HG02885 (cell line): ENCODE measurements around the gene GALNT7.

ENCODE experiments used
- ATAC-seq: cut with Tn5 transposase; IDR thresholded peaks from one replicate; pipeline ENCODE4 v1.9.1; 2021; ENCODE audit warnings: mild to moderate bottlenecking; ENCODE audit not compliant: unreplicated experiment, poor library complexity

Gene GALNT7

DNA sequence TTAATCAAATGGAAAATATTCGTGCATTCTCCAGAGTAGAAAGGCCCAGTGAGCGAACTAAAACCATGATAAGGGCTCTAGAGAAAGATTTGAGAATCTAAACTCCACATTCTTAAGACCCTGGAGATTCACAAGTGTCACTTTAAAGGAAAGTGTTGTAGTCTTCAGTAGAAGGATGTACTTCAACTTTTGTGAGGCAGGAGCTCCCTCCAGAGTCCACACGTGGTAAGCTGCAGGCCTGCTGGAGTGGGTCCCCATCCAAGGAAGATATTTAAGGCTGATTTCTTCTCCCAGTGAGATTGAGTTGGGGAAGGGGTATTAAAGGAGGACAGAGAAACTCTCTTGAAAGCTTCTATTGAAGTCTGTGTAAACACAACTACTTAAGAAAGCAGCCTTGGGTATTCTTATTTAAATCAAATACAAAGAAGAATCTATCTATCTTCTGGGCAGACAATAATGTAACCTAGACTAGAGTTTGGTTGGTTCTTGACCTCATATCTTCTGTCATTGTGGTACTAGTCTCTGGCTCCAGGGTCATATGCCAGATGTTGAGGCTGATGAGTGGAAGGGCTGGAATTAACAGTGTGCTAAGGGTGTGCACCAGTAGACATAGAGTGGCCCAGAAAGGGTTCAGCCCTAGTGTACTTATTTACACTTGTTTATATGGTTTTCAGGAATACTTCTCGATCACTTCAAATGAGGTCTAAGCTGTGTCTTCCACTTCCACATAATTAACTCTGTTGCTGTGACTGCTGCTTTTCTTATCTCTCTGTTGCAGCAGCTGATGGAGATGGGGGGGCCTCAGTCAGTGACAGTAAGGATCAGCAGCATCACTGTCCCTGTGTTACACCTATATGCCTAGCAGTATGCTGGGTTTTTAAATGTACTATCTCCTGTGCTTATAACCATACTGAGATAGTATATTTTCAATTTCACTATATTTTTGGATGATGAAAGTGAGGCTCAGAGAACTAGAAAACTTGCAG, 89.4 kb downstream of the GALNT7 start:
- ATAC-seq, result peak; percentile 94

DNA sequence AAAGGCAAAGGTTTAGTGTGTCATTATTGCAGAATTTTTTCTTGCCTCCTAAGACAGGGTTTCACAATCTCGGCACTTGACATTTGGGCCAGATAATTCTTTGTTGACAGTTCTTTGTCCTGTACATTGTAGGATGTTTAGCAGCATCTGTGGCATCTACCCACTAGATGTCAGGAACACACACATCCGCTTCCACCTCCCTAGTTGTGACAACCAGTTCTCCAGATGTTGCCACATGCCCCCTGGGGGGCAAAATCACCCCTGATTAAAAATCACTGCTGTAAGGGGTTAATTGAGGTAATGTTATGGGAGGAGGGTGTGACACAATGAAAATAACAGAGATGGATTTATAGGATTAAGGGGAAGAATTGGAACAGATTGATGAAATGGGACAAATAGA, 90.3 kb downstream of the GALNT7 start:
- ATAC-seq, result no peak

DNA sequence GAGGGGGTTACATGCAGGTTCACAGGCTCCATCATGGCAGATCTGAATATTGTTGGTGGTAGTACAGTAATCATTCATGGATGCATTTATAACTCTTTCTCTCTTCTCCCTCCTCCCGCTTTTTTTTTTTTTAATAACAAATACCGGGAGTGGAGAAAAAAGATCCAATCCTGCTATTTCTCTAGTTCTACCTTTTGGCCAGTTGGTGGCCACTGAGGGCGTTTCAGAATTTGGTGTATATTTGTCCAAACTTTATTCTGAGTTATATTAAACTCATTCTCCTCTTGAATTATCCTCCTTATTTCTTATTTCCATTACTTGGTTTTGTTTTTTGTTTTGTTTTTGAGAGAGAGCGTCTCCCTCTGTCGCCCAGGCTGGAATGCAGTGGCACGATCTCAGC, 90.7 kb downstream of the GALNT7 start:
- no peak for ATAC-seq

- no peak for ATAC-seq
Measured at GRCh38 chr4:173261052-173261451, 92.4 kb downstream of the GALNT7 start.

GRCh38 chr4:173262375-173262774, 93.8 kb downstream of the GALNT7 start:
- ATAC-seq, result no peak

DNA sequence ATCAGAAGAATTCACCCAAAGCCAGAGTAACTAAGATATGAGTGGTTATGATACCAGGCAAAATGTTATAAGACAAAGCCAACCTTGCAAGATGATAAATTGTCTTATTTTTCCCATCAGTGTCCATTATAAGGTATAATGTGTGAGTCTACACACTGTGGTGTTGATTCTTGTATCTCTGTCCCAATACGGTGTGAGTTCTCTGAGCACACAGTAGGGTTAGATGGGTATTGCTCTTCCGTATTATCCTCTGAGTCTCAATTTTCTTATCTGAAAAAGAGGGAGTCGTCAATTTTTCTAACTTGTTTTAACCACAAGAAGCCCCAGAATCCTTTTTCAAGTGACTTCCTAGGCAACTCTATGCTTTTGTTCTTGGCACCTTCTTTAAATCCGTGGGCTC, 95.6 kb downstream of the GALNT7 start:
- ATAC-seq, result no peak

- peak; percentile 82 for ATAC-seq
Measured at GRCh38 chr4:173264684-173265185, 96.1 kb downstream of the GALNT7 start.

DNA sequence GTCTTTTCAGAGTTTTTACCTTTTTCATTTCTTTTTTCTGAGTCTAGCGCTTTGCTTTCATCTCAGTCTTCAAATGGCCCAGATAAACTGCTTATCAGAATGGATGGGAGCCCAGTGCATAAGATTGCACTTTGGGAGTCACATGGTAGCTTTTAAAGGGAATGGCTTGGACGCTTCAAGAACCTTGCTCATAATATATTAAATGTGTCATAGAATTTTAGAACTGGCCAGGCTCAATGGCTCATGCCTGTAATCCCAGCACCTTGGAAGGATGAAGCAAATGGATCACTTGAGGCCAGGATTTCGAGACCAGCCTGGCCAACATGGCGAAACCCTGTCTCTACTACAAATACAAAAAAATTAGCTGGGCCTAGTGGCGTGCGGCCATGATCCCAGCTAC, 97.1 kb downstream of the GALNT7 start:
- ATAC-seq, result no peak

GRCh38 chr4:173267711-173268110, 99.1 kb downstream of the GALNT7 start:
- ATAC-seq, result no peak

GRCh38 chr4:173269280-173269679, 100.7 kb downstream of the GALNT7 start:
- ATAC-seq, result no peak

DNA sequence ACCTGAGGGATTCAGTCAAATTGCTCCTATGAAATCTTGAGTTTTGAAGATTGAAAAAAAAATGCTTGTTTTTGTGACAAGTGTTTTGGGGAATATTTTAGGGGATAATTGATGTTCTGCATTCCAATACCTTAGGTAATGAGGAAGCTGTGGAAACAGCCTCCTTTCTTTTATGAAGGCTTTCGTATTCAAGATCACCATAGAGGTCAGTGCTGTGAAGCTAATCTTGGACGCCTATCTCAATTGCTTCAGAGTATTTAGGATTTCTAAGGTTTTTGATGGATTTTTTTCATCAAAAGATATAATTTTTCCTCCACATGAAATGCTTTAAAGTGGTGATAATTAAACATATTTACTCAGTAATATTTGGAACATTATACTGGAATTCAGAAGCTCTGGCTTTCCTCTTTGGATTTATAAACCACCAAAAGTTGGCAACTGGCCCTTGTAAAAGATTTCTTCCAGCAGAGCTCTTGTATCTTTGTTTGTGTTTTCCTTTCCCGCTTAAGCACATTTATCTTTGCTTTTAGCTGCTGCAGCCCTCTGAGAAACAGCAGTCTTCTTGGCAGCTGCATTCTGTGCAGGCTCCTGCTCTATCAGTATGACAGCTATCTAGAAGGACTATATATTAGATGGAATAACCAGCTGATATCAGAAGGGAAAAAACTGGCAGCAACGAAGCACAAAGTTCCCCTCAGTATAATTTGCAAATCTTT, 101.9 kb downstream of the GALNT7 start:
- no peak for ATAC-seq

- ATAC-seq, result no peak
Measured at GRCh38 chr4:173272314-173272713, 103.7 kb downstream of the GALNT7 start.

DNA sequence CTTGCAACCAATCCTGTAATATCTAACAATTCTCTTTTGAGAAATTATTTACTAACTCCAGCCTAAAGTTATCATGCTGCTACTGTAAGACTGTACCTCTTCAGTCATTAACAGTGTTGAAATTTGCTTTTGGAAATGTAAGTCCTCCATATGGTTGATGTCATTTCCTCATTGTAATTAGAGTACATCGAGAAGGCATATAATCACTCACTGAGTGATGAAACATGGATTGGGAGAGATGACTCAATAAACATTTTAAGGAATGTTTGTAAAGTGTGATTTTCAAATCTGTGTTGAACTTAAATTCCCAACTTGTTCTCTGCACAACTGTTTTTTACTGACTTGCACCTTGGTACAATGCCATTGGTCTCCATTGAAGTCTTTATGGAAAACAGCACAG, 104.4 kb downstream of the GALNT7 start:
- no peak for ATAC-seq

GRCh38 chr4:173273941-173274340, 105.3 kb downstream of the GALNT7 start:
- ATAC-seq, result no peak

DNA sequence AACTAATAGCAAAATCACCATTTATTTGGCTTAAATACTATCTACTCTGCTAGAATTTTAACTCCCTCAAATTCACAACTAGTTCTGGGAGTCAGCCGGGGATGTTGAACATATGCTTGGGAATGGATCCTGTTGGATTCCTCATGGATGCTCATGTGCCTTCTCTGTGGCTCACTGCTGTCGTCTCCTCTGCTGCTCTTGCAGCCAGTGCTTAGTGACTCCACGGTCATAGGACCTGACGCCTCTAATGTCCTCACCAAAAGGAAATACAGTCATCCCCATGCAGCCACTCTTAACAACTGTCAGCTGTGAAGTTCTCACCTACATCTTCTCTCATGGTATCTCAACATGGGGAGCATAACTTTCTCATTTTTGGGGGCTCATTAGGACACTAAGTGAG, 106.1 kb downstream of the GALNT7 start:
- no peak for ATAC-seq

GRCh38 chr4:173275150-173275549, 106.5 kb downstream of the GALNT7 start:
- ATAC-seq, result no peak

- no peak for ATAC-seq
Measured at GRCh38 chr4:173277340-173277739, 108.7 kb downstream of the GALNT7 start.

DNA sequence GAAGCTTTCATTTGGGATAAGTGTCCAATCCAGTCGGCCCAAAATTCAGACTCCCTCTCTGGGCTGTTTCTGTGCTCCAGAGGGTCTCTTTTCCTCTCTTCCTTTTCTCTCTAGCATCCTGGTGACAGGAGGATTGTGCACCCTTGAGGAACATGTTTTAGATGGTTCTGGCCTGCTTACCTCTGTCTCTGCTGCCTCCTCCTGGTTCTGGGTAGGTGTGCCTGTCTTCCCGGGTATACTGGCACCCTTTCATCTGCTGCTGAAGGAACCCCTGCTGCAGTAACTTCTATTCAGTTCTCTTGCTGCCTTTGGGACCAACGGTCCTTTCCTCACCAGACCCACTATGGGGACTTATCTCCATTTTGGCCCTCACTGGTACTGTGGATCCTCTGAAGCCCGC, 112.4 kb downstream of the GALNT7 start:
- ATAC-seq, result no peak

DNA sequence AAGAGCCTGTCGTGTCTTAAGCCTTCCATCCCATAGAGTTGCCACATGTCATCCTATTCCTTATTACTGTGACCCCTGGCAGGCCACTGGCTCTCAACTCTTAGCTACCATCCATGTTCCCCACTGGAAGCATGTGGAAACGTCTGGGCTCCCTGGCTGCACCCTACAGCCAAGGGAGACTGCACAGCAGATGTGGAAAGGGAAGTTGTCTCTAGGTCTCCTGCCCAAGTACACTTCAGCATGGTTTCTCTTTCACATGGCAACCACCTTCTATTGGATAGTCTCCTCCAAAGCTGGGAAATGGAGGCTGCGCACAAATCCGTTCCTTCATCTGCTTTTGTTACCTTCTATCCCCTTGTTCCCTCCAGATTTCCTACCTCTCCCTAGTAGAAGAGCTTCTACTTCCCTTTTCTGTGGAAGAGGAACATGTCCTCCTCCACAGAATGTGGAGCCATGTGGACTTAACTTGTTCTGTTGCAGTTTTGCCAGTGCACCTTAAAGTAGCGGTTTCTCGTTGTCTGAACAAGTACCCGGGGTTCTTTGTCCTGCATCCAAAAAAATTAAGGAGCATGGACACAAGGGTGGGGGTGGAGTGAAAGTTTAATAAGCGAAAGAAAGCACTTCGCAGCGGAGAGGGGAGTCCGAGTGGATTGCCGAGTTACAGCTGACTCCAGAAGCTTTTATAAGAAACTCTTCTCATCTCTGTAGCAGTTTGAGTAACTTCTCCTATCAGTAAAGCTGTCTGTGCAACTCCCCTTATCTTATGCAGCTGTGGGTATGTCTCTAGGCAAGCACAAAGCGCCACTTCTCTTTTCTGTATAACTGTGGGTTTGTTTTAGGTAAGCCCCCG, 113.0 kb downstream of the GALNT7 start:
- no peak for ATAC-seq

GRCh38 chr4:173282256-173282562, 113.6 kb downstream of the GALNT7 start:
- no peak for ATAC-seq

DNA sequence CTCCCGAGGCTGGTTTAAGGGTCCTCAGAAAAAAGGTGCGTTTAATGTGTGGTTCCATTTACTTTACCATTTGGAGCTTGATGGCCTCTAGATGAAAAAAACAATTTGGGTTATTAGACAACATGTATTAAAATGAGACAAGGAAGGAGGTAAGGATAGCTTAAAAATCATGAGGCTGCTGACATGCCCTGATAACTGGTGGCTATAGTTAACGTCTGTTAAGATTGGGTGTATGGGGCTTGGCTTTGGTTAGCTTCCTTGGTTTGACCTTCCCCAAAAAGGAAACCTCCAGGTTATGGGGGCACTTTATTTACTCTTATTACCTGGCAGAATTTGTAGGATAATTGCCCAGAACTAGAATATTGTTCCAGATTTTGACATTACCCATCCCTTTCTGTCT, 114.0 kb downstream of the GALNT7 start:
- no peak for ATAC-seq
